ENCODE data around the gene RPS8.

GRCh38 chr1:44790968-44791801 is 15.8 kb downstream of the RPS8 start:
- TF ChIP-seq CTCF (tag by site-specific recombination; IDR thresholded peaks at IDR 0.05) (no peak), ZNF513 (tag by site-specific recombination; IDR thresholded peaks at IDR 0.05) (no peak), ZNF302 (tag by site-specific recombination; IDR thresholded peaks at IDR 0.05; ENCODE audit: low read depth) (no peak), KLF9 (tag by site-specific recombination; IDR thresholded peaks at IDR 0.05; ENCODE audit: low read depth) (no peak), PRDM10 (tag by site-specific recombination; IDR thresholded peaks at IDR 0.05) (no peak), ZNF514 (tag by site-specific recombination; IDR thresholded peaks at IDR 0.05) (no peak), GLI4 (tag by site-specific recombination; IDR thresholded peaks at IDR 0.05) (no peak), INSM2 (tag by site-specific recombination; IDR thresholded peaks at IDR 0.05) (no peak), YY1 (tag by site-specific recombination; IDR thresholded peaks at IDR 0.05) (no peak), BCL11A (tag by site-specific recombination; IDR thresholded peaks at IDR 0.05; ENCODE audit: low read depth) (no peak), ZNF837 (tag by site-specific recombination; IDR thresholded peaks at IDR 0.05) (no peak), ZNF133 (tag by site-specific recombination; IDR thresholded peaks at IDR 0.05) (no peak)

All from HEK293 (cell line).